Stimulated activated CD4-positive, alpha-beta T cell treated with anti-CD3 and anti-CD28 coated beads, Interleukin-12 subunit alpha, Interleukin-12 subunit beta, amount 100 ng/mL, for 4 hours (primary cell): ENCODE results near the gene NCSTN.
A peak's percentile ranks its signal among the peaks of the same experiment; 100 is the strongest.
"Not testable (repeated sequence)": the region's sequence is repeated elsewhere in the genome, so short reads cannot be mapped to it uniquely, and the experiment has no call there.

Experiments
- DNase-seq: peaks from one replicate; pipeline ENCODE4 v3.0.0-alpha.2; 2020

NCSTN gene

DNA sequence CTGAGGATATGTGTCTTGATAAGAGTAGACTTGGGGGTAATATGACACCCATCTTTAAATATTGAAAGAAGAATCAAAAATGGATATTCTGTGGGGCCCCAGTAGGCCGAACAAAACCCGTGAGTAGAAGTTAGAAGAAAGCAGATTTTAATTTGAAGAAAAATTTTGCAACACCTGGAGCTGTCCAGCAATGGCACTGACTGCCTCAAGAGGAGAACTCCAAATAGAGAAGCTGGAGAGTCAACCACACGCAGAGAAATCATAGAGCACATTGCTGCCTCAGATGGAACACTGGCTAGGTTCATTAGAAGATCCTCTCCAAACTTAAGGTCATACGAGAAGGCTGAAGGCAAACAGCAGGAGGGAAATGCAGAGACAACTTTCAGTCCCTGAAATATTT is 30.5 kb downstream of the NCSTN start:
- DNase-seq, result no peak

GRCh38 chr1:160374306-160375110 is 31.3 kb downstream of the NCSTN start:
- DNase-seq, result no peak

DNA sequence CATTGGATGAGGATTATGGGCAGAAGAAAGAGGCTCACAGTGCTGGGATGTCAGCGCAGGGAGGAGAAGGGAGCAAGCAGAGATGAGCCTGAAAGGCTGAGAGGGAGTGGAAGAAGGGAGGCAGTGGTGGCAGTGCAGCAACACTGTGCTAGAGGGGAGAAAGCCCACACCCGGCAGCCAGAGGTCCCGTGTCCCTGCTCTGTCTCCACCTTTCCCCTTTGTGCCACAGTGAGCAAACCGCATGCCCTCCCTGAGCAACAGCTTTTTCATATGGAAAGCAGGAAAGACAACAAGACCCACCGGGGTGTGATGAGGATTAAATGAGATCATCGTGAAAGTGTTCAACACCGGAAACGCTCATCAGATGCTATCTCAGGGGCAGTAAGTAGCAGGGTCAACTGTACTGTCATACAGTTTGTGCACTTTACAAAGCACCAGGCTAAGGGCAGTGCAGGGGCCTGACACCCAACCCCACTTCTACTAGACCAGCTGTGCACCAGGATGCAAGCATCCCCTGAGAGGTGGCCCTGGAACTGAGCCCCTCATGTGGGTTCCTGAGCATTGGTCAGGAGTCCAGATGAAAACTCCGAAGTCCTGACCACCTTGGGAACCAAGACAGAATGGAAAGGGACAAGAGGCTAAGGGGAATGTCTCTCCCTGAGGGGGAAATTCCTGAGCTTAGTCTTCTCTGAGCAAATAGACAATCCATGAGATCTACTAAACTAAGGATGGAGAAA is 32.8 kb downstream of the NCSTN start:
- DNase-seq, result no peak

DNA sequence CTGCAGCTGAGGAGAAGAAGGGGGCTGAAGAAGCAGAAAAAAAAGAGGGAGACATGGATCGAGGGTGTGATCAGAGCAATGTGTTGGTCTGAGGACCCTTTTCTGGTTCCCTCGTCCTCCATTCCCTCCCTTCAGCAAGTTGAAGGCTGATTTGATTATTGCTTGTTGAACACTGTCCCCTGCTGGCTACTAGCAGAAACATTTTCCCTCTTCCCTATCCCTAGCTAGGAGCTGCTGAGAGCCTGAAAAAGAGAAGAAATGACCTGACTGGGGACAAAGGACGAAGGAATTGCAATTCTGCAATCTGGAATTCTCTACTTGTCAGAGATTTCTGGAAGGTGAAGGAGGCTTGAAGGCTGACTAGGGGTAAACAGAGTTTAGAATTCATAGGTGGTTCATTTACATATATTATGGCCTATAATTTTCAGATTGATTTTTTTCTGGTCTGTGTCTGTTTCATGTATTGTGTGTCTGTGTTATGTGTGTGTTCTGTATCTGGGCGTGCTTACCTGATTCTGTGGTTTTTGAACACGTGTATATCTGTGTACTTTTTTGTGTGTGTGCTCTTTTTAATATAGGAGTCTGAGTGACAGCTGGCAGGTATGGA is 33.4 kb downstream of the NCSTN start:
- DNase-seq, result no peak

DNA sequence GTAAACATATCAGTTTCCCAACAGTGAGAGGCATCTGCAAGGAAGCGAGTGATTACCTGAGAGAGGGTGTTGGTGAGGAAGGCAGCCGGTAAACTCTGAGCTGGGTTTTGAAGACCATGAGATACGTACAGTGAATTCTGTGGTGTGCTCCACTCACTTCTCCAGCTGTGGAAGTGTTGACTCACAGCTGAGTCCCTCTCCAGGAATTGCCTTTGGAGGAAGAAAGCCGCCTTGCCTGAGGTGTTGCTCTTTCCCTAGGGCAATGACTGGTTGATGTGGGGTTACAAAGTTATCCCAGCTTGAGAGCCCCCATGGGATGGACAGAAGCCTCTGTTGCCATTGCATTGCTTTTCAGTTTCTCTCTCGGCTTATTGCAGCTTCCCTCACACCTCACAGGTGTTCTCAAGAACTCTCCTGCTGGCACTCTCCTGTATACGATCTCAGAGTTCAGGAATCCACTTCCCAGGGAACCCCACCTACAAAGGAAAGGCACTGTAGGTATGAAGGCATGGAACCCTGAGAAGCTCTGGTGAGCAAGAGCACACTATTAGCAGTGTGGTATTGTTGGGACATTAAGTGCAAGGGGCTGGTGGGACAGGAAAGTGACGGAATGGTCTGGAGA is 34.5 kb downstream of the NCSTN start:
- no peak for DNase-seq

DNA sequence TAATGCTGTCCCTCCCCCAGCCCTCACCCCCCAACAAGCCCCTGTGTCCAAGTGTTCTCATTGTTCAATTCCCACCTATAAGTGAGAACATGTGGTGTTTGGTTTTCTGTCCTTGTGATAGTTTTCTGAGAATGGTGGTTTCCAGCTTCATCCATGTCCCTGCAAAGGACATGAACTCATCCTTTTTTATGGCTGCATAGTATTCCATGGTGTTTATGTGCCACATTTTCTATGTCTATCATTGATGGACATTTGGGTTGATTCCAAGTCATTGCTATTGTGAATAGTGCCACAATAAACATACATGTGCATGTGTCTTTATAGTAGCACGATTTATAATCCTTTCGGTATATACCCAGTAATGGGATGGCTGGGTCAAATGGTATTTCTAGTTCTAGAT is 41.6 kb downstream of the NCSTN start:
- not testable (repeated sequence) for DNase-seq

GRCh38 chr1:160388406-160388805 is 45.2 kb downstream of the NCSTN start:
- not testable (repeated sequence) for DNase-seq

DNA sequence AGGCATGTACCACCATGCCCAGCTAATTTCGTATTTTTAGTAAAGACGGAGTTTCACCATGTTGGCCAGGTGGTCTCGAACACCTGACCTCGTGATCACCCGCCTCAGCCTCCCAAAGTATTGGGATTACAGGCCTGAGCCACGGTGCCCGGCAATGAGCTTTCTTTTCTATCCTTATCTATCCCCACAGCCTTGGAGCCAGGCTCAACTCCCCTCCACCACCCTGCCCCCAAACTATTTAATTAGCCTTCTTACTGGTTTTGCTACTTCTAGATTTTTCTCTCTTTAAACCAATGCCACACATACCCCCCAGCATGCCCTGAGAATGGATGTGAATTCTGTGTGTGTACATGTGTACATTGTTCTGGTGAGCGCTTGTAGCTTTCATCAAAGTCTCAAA is 51.5 kb downstream of the NCSTN start:
- no peak for DNase-seq

DNA sequence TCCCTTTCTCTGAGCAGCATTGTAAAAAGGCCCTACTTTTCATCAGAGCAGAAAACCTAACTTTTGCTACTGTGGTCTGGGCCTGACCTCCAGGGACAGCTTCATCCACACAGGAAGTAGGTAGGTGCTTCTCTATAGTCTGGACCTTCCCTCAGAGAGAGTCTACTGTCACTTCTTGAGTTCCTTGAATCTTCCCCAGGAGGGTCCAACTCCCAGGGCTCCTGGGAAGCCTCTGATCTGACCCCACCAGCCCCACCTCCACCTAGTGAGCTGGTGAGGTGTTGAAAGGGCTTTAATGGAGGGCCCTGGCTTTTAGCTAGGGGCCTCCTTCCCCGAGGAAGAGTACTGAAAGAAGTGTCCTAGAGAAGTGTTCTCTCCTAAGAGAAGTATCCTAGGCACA is 54.5 kb downstream of the NCSTN start:
- no peak for DNase-seq

GRCh38 chr1:160398823-160399222 is 55.6 kb downstream of the NCSTN start:
- DNase-seq, result no peak

DNA sequence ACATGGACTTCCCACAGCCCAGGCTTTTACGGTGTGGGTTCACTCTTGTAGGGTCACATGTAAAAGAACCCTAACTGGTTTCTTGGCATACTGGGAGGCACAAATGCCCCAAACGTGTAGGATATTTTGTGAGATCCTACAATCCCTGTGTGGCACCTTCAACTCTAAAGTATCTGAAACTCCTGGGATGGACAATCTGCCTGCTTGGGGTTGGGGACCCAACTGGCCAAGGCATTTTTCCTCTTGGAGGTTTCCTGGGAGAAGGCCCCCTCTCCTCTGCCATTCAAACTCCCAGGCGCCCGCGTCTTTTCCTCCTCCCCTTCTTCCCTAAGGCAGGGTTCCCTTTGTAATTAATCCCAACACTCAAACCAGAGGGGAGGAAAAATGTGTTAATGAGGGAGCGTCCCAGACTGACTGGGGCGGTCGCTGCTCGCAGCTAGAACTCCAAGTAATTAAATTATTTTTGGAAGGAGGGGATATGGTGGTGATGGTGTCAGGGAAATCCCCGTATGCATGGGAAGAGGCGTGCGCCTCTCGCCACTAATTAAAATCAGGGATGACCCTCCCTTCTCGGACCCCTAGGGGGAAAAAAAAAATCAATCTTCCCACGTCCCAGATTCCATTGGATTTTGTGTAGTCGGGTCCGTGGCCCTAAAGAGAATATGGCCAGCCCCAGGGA is 56.5 kb downstream of the NCSTN start:
- DNase-seq, result no peak

DNA sequence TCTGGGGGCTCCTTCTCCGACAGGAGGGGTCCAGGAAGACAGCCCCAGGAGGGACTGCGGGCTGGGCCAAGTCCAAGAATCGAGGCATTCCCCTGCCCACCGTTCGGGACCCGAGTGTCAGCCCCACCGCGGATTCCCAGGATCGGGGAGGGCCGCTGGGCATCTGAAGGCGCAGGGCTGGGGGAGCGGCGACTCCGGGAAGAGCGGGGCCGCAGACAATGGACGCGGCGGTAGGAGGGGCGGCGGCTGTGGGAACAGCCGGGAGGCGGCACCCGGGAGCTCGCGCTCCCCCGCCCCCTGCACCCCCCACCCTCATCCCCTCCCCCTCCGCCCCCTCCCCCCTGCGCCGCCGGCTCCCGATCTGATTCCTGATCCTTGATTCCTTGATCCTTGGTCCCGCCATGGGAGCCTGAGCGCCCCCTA is 57.1 kb downstream of the NCSTN start, which contains the start of gene VANGL2:
TSS of gene VANGL2 (plus strand) at position 342 of the 423 bp plus-strand sequence. CDS start 15,274 bp downstream, outside the sequence.
- peak; percentile 45 for DNase-seq

DNA sequence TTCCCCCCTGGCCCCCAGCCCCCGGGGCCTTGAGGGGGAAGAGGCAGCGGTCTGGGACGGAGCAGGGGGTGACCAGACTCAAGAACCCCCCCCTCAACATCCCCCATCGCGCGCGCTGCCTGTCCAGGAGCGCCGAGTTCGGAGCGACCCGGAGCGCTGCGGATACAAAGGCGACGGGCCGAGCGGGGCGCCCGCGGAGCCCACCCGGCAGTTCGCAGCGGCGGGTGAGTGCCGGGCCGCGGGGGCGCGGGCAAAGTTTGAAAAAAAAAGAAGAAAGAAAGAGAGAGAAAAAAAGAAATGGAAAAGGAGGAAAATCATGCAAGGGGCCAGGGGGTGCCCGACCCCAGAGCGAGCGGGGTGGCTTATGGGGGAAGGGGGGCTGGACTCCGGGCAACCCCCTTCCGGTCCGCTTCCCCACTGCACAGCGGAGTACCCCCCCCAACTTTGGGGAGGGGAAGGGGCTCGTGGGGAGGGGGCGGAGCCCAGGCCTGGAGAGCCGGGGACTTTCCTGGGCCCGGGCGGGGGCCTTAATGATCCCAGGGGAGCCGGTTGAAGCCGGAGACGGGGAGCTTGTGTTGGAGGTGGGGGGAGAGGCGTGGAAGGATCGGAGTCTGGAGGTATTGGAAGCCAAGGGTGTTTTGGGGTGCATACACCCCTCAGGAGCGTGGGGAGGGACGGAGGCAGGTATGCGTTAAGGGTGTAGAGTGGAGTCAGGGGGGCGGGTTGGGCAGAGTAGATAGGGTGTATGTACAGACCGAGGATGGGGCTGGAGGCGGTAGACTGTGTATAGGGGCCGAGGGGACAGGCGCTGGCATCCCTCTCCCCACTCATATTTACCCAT is 57.7 kb downstream of the NCSTN start:
- no peak for DNase-seq

- no peak for DNase-seq
Measured at GRCh38 chr1:160401487-160401805, 58.3 kb downstream of the NCSTN start.

DNA sequence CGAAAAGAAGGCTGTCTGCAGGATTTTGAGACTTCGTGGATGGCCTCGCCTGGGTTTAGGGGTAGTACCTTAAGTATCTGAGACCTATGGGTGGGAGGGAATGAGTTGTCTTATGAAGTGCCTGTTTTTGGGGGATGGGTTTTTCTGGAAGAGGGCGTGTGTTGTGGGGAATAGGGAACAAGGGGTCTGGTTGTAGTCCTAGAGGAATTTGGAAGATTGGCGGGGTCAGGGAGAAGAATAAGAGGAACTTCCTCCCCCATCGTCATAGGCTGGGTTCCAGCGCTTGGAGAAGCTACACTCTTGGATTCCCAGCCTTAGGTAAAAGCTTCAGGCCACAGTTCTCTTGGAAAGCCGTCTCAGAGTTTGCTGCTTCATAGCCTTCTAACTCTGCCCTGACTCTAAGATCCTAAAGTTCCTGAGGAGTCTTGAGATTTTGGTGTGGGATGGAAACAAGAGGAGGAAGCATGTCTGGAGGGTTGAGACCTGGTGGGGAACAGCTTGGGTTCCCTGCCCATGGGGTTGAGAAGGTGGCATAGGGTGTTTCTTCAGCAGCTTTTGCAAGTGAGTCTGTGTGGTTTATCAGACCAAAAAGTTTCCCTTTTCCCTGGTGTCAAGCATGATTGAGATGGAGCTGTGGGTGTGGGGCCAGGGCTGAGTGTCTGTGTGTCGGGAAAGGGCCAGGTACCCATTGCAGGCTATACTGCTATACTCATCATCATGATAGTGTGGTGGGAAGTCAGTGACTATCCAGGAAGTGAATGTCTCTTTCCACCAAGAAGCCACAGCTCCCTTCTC is 59.0 kb downstream of the NCSTN start:
- no peak for DNase-seq

- DNase-seq, result no peak
Measured at GRCh38 chr1:160403244-160403643, 60.1 kb downstream of the NCSTN start.

DNA sequence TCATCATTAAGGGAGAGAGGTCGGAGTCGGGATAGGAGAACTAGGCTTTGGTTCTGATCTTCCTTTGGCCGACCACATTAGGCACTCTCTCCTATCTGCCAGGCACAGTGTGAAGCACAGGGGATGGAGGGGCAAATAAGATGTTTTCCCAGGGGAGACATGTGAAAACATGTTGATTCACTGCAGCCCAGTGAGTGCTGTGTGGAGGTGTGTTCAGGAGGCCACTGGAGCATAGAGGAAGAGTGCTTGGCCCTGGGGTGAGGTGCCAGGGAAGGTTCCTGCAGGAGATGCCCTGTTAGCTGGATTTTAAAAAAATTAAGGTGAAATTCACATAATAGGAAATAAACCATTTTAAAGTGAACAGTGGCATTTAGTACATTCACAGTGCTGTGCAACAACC is 60.9 kb downstream of the NCSTN start:
- no peak for DNase-seq

GRCh38 chr1:160405331-160405877 is 62.2 kb downstream of the NCSTN start:
- DNase-seq, result no peak

DNA sequence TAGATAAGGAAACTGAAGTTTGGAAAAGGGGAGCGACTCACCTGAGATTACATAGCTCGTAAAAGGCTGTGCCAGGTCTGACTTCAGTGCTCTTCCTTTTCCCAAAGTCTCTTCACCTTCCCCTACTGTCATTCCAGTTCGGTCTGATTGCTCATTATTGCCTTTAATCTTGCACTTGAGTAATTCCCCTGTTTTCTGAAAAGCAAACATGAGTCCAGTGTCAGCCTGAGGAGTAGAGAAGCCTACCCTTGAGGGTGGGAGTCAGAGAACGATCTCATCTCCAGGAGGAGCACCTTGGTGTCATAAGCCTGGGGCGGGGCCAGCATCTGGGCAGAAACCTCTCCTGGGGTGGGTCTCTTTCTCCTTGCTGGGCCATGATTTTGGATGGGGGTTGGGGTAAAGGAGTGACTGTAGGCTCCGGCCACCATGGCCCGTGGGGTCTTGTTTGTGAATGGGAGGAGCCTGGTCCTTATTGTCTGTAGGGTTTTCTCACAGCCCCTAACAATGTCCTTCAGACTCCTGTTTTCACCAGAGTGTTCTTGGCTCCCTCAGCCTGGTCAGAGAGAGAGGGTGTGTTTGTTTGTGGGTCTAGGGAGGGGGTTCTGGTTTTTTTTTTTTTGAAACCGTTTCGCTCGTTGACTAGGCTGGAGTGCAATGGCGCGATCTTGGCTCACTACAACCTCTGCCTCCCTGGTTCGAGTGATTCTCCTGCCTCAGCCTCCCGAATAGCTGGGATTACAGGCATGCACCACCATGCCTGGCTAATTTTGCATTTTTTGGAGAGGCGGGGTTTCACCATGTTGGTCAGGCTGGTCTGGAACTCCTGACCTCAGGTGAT is 63.2 kb downstream of the NCSTN start:
- no peak for DNase-seq
